HepG2 (cell line): ENCODE measurements around the gene AEBP1. TPM values are rescaled to one million over a fixed set of nuclear protein-coding genes. Genes with fewer than 3 reads are reported as not detected.

Source experiments
- ATAC-seq: fragments of 200-7000 bp; cut with Tn5 transposase; 3 replicates; pipeline ENCODE4 v1.9.1; 2020; ENCODE audit warnings: mild to moderate bottlenecking, moderate library complexity
- BruUV-seq: library from RNA; stranded (reverse); fragments of 400-500 nt; replicated peaks from 2 replicates; lab custom pipeline; 2021; lab: Mats Ljungman, UMichigan
- CTCF ChIA-PET: fragments of 300-600 bp; formaldehyde crosslinking; extraction: SDS; loops from one replicate; lab custom pipeline; 2021; ENCODE audit warnings: low total read pairs, inconsistent platforms, low intra/inter-chr PET ratio; lab: Yijun Ruan, JAX
- POLR2A ChIA-PET: fragments of 350-600 bp; sonication (Branson Sonifier 250); formaldehyde crosslinking; loops from one replicate; lab custom pipeline; 2020; ENCODE audit warnings: antibody characterized with exemption, inconsistent platforms; lab: Yijun Ruan, JAX
- DNase-seq: peaks from one replicate; pipeline ENCODE4 v3.0.0-alpha.2; 2015; ENCODE audit warnings: low spot score
- FAIRE-seq: peaks from 3 replicates; lab custom pipeline; 2011; peaks lifted over from hg19 to GRCh38; lab: Jason Lieb, UNC
- H2AFZ ChIP-seq: one replicate; pipeline ENCODE4 v1.6.1; 2011; ENCODE audit warnings: low read length, inconsistent platforms
- H3K27ac ChIP-seq: fragments of 300-600 bp; 3 replicates; pipeline ENCODE4 v1.8.0; 2011; ENCODE audit warnings: mixed run types, mild to moderate bottlenecking, mixed read lengths, low read length, inconsistent platforms; ENCODE audit not compliant: insufficient read depth; ENCODE audit errors: extremely low read length
- H3K27me3 ChIP-seq, 2 experiments: fragments of 200-600 bp in 1 of 2; 2 replicates in 1 of 2; 3 replicates in 1 of 2; pipeline versions ENCODE4 v1.6.0 to v1.8.0; 2011; ENCODE audit warnings: low read length in 2 of 2, mild to moderate bottlenecking in 2 of 2, moderate library complexity in 2 of 2, inconsistent platforms in 1 of 2; ENCODE audit not compliant: insufficient read depth in 2 of 2, control insufficient read depth in 1 of 2
- H3K36me3 ChIP-seq, 2 experiments: fragments of 200-600 bp in 1 of 2; replicated peaks in 1 of 2; 2 replicates in 1 of 2; 3 replicates in 1 of 2; pipeline versions ENCODE4 v1.5.1 to v1.8.0; 2011; ENCODE audit warnings: low read length in 2 of 2, inconsistent platforms in 1 of 2; ENCODE audit not compliant: insufficient read depth in 2 of 2, control insufficient read depth in 1 of 2
- H3K4me1 ChIP-seq: 2 replicates; pipeline ENCODE4 v1.5.1; 2012; ENCODE audit warnings: low read length, inconsistent platforms; ENCODE audit not compliant: insufficient read depth
- H3K4me2 ChIP-seq: 2 replicates; pipeline ENCODE4 v1.6.0; 2011; ENCODE audit warnings: low read depth, low read length, inconsistent platforms
- H3K4me3 ChIP-seq, 3 experiments: fragments of 200-600 bp in 1 of 3; sonication (generic), shearing (Covaris generic) in 1 of 3; replicated peaks in 1 of 3; 2 replicates each; pipeline ENCODE4 v1.5.1; 2011 to 2016; ENCODE audit warnings: low read length in 3 of 3, inconsistent platforms in 2 of 3, low read depth in 2 of 3, mild to moderate bottlenecking in 2 of 3, control low read depth in 1 of 3, mixed read lengths in 1 of 3; ENCODE audit not compliant: insufficient read depth in 1 of 3
- H3K79me2 ChIP-seq: one replicate; pipeline ENCODE4 v1.6.1; 2011; ENCODE audit warnings: low read length, inconsistent platforms; ENCODE audit not compliant: insufficient read depth
- H3K9ac ChIP-seq: 2 replicates; pipeline ENCODE4 v1.6.0; 2011; ENCODE audit warnings: mild to moderate bottlenecking, low read depth, low read length, inconsistent platforms; ENCODE audit not compliant: insufficient read depth
- H3K9me3 ChIP-seq: 2 replicates; pipeline ENCODE4 v1.5.1; 2012; ENCODE audit warnings: mild to moderate bottlenecking, low read length
- H4K20me1 ChIP-seq: 2 replicates; pipeline ENCODE4 v1.6.0; 2011; ENCODE audit warnings: inconsistent platforms, mild to moderate bottlenecking, low read length, moderate library complexity; ENCODE audit not compliant: insufficient read depth
- CBX2 ChIP-seq, 2 experiments: fragments of 200-600 bp in 1 of 2; sonication (generic); formaldehyde crosslinking in 1 of 2; IDR thresholded peaks; 2 replicates each; pipeline versions ENCODE4 v1.7.0 to v1.8.1; 2018 to 2022; ENCODE audit warnings: low read depth in 2 of 2, low read length in 1 of 2, mild to moderate bottlenecking in 1 of 2, missing genetic modification reagents in 1 of 2
- DPF2 ChIP-seq: sonication (generic); formaldehyde crosslinking; IDR thresholded peaks from 2 replicates; pipeline ENCODE4 v1.4.0; 2020; ENCODE audit warnings: mild to moderate bottlenecking, low read depth, missing genetic modification reagents, borderline replicate concordance
- FLYWCH1 ChIP-seq: sonication (generic); formaldehyde crosslinking; IDR thresholded peaks from 2 replicates; pipeline ENCODE4 v1.8.1; 2023; ENCODE audit warnings: mild to moderate bottlenecking, missing genetic modification reagents
- HNF1A ChIP-seq, 2 experiments: sonication (generic) in 1 of 2; formaldehyde crosslinking in 1 of 2; IDR thresholded peaks; 2 replicates each; pipeline versions ENCODE4 v1.4.0 to v1.6.1; 2016 to 2020; ENCODE audit warnings: borderline replicate concordance in 1 of 2, low read depth in 1 of 2, mild to moderate bottlenecking in 1 of 2, missing genetic modification reagents in 1 of 2
- MEIS2 ChIP-seq: sonication (generic); formaldehyde crosslinking; IDR thresholded peaks from 2 replicates; pipeline ENCODE4 v1.9.0; 2021; ENCODE audit warnings: mild to moderate bottlenecking, missing genetic modification reagents
- MYPOP ChIP-seq: sonication (generic); formaldehyde crosslinking; IDR thresholded peaks from 2 replicates; pipeline ENCODE4 v1.8.1; 2023; ENCODE audit warnings: mild to moderate bottlenecking, moderate library complexity, missing genetic modification reagents
- ZNF460 ChIP-seq: sonication (generic); formaldehyde crosslinking; IDR thresholded peaks from 2 replicates; pipeline ENCODE4 v1.5.1; 2020; ENCODE audit warnings: missing genetic modification reagents, mild to moderate bottlenecking, borderline replicate concordance
- ZNF891 ChIP-seq: sonication (generic); formaldehyde crosslinking; IDR thresholded peaks from 2 replicates; pipeline ENCODE4 v1.5.0; 2020; ENCODE audit warnings: mild to moderate bottlenecking, missing genetic modification reagents
- ZSCAN20 ChIP-seq: sonication (generic); formaldehyde crosslinking; IDR thresholded peaks from 2 replicates; pipeline ENCODE4 v1.4.0; 2020; ENCODE audit warnings: missing genetic modification reagents, mild to moderate bottlenecking, borderline replicate concordance
- WGBS: methylation state at CpG from one replicate; pipeline ENCODE4 v1.1.6; 2017; ENCODE audit warnings: low lambda C conversion rate; 5-methylcytosine and 5-hydroxymethylcytosine counted together
- in situ Hi-C: cut with HindIII; loops from 2 replicates; pipeline ENCODE4 v1.10.0; 2017; ENCODE audit warnings: low pct_unique_long_range_greater_than_20kb; ENCODE audit not compliant: extremely low pct_ligation_motif_present
- intact Hi-C: fragments of 100-400 bp; cut with micrococcal nuclease; formaldehyde crosslinking; loops from one replicate; pipeline ENCODE4 v1.10.0; 2022; ENCODE audit not compliant: unreplicated experiment
- polyA plus RNA-seq, 8 experiments: library from polyadenylated mRNA; depleted of rRNA in 3 of 8; stranded (reverse) in 7 of 8; unstranded in 1 of 8; fragments of >200 nt; fragmentation: Illumina TruSeq in 4 of 8; extraction: Trizol in 4 of 8; gene quantifications; 2 replicates each; pipeline versions ENCODE4 v1.2.1 to v1.2.3, GENCODE V29; 2011 to 2016; ENCODE audit warnings: low read depth in 4 of 8, missing spikeins in 1 of 8, mixed read lengths in 1 of 8; ENCODE audit not compliant: insufficient read depth in 1 of 8
- total RNA-seq, 5 experiments: library from RNA; depleted of rRNA; stranded (reverse); fragments of >200 nt; fragmentation: Illumina TruSeq; extraction: Trizol; gene quantifications; 2 replicates each; pipeline ENCODE4 v1.2.3, GENCODE V29; 2016; ENCODE audit warnings: low read depth in 1 of 5
- TF ChIP-seq, protein P1 (sequence below): sonication (generic); formaldehyde crosslinking; IDR thresholded peaks from 2 replicates; pipeline ENCODE4 v1.4.0; 2020; ENCODE audit warnings: mild to moderate bottlenecking, missing genetic modification reagents
- TF ChIP-seq, protein P2 (sequence below): sonication (generic); formaldehyde crosslinking; IDR thresholded peaks from 2 replicates; pipeline ENCODE4 v1.9.0; 2021; ENCODE audit warnings: mild to moderate bottlenecking, missing genetic modification reagents

AEBP1 gene
- total and polyA plus RNA-seq, 2 of the 13 experiments (the other 11 are each of a cell fraction or from before 2014, with no cell fraction given) = 0.22 to 0.55 TPM

DNA sequence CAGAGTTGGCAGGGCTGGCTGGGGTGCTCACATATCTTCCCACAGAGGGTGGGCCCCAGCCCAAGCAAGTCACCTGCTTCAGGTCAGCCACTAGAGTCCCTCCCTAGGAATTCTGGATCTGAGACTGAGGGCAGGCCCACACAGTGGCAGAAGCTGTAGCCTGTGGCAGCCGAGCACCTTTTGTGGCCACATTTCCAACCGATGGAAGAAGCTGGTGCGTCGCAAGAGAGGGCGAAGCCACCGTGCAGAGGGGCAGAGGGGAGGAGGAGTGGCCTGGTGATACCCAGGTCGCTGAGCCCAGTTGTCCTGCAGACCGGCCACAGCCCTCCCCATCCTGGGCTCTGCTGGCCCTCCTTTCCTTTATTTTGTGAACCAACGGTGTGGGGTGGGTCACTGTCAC, 27.1 kb upstream of the AEBP1 start:
- Histone ChIP-seq H4K20me1 (no peaks in the 10 kb centered on the region), H3K9me3 (no peaks in the 10 kb centered on the region), H3K4me3 (no peak overlapping the region), H2AFZ (no peak overlapping the region), H3K79me2 (no peaks in the 10 kb centered on the region), H3K4me2 (no peak overlapping the region), H3K27me3 (no peaks in the 10 kb centered on the region), H3K27ac (no peak overlapping the region), H3K9ac (no peak overlapping the region), H3K4me1 (peaks cover 23% of the 10 kb centered on the region), H3K36me3 (peaks cover 11 to 29% of the 10 kb centered on the region in 2 experiments; a peak in 4 of 5 replicates)
- ChIA-PET CTCF (no interaction called here), POLR2A (no interaction called here)
- in situ Hi-C loops = no loop called here
- ATAC-seq (no peak), FAIRE-seq (no peak), DNase-seq (no peak)
- BruUV-seq = no TSS peak
- intact Hi-C loops = no loop called here
- 96% methylated on average over 9 of the region's 9 CpGs for WGBS
- TF ChIP-seq ZNF891 (CRISPR knock-in tag) = no peak
- no peak for TF ChIP-seq CBX2 (IDR thresholded peaks at IDR 0.05; ENCODE audit: low read depth, low read length)
- no peak for TF ChIP-seq CBX2 (CRISPR knock-in tag; IDR thresholded peaks at IDR 0.05; ENCODE audit: low read depth)
- TF ChIP-seq FLYWCH1 = no peak
- TF ChIP-seq, protein P1, sequence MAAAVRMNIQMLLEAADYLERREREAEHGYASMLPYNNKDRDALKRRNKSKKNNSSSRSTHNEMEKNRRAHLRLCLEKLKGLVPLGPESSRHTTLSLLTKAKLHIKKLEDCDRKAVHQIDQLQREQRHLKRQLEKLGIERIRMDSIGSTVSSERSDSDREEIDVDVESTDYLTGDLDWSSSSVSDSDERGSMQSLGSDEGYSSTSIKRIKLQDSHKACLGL (CRISPR knock-in tag) = no peak
- no peak for TF ChIP-seq HNF1A (IDR thresholded peaks at IDR 0.05; ENCODE audit: low read depth)
- no peak for TF ChIP-seq HNF1A (CRISPR knock-in tag; IDR thresholded peaks at IDR 0.05; ENCODE audit: borderline replicate concordance)
- no peak for TF ChIP-seq ZSCAN20 (CRISPR knock-in tag)
- no peak for TF ChIP-seq DPF2
- TF ChIP-seq MEIS2 = no peak
- no peak for TF ChIP-seq ZNF460 (CRISPR knock-in tag)
- no peak for TF ChIP-seq MYPOP
- TF ChIP-seq, protein P2, sequence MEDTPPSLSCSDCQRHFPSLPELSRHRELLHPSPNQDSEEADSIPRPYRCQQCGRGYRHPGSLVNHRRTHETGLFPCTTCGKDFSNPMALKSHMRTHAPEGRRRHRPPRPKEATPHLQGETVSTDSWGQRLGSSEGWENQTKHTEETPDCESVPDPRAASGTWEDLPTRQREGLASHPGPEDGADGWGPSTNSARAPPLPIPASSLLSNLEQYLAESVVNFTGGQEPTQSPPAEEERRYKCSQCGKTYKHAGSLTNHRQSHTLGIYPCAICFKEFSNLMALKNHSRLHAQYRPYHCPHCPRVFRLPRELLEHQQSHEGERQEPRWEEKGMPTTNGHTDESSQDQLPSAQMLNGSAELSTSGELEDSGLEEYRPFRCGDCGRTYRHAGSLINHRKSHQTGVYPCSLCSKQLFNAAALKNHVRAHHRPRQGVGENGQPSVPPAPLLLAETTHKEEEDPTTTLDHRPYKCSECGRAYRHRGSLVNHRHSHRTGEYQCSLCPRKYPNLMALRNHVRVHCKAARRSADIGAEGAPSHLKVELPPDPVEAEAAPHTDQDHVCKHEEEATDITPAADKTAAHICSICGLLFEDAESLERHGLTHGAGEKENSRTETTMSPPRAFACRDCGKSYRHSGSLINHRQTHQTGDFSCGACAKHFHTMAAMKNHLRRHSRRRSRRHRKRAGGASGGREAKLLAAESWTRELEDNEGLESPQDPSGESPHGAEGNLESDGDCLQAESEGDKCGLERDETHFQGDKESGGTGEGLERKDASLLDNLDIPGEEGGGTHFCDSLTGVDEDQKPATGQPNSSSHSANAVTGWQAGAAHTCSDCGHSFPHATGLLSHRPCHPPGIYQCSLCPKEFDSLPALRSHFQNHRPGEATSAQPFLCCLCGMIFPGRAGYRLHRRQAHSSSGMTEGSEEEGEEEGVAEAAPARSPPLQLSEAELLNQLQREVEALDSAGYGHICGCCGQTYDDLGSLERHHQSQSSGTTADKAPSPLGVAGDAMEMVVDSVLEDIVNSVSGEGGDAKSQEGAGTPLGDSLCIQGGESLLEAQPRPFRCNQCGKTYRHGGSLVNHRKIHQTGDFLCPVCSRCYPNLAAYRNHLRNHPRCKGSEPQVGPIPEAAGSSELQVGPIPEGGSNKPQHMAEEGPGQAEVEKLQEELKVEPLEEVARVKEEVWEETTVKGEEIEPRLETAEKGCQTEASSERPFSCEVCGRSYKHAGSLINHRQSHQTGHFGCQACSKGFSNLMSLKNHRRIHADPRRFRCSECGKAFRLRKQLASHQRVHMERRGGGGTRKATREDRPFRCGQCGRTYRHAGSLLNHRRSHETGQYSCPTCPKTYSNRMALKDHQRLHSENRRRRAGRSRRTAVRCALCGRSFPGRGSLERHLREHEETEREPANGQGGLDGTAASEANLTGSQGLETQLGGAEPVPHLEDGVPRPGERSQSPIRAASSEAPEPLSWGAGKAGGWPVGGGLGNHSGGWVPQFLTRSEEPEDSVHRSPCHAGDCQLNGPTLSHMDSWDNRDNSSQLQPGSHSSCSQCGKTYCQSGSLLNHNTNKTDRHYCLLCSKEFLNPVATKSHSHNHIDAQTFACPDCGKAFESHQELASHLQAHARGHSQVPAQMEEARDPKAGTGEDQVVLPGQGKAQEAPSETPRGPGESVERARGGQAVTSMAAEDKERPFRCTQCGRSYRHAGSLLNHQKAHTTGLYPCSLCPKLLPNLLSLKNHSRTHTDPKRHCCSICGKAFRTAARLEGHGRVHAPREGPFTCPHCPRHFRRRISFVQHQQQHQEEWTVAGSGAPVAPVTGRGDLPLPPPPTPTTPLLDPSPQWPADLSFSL (CRISPR knock-in tag) = no peak
